HEK293 (cell line): ENCODE measurements around the gene RELCH.

Experiments used
- CTCF ChIA-PET: fragments of 350-600 bp; formaldehyde crosslinking; extraction: SDS; loops from one replicate; lab custom pipeline; 2021; ENCODE audit warnings: antibody characterized with exemption; lab: Yijun Ruan, JAX
- POLR2A ChIA-PET: fragments of 300-600 bp; formaldehyde crosslinking; extraction: SDS; loops from one replicate; lab custom pipeline; 2020; ENCODE audit warnings: antibody characterized with exemption, inconsistent platforms; lab: Yijun Ruan, JAX
- H3K27ac ChIP-seq: fragments of 200-500 bp; sonication (Bioruptor generic); 2 replicates; pipeline ENCODE4 v1.5.1; 2014; ENCODE audit warnings: low read depth, low read length, control low read depth, inconsistent platforms; ENCODE audit errors: extremely low read depth
- H3K36me3 ChIP-seq, 2 experiments: fragments of 200-500 bp in 1 of 2; sonication (Bioruptor generic) in 1 of 2; 1 replicate in 1 of 2; 2 replicates in 1 of 2; pipeline ENCODE4 v1.5.1; 2014 to 2017; ENCODE audit warnings: inconsistent platforms in 2 of 2, low read length in 2 of 2; ENCODE audit not compliant: control insufficient read depth in 2 of 2, insufficient read depth in 1 of 2
- H3K4me1 ChIP-seq: fragments of 200-500 bp; sonication (Bioruptor generic); 2 replicates; pipeline ENCODE4 v1.5.1; 2014; ENCODE audit warnings: mild to moderate bottlenecking, low read length, inconsistent platforms; ENCODE audit not compliant: control insufficient read depth, insufficient read depth
- H3K4me3 ChIP-seq: 2 replicates; pipeline ENCODE4 v1.5.1; 2011; ENCODE audit warnings: low read depth, mild to moderate bottlenecking, control low read depth, low read length, moderate library complexity
- H3K9me3 ChIP-seq: fragments of 200-500 bp; sonication (Bioruptor generic); 2 replicates; pipeline ENCODE4 v1.5.1; 2014; ENCODE audit warnings: low read depth, low read length, inconsistent platforms; ENCODE audit not compliant: control insufficient read depth, insufficient read depth
- KLF1 ChIP-seq: fragments of 450-650 bp; formaldehyde crosslinking; IDR thresholded peaks from 2 replicates; pipeline ENCODE4 v1.5.1; 2016; ENCODE audit warnings: missing biosample characterization, missing genetic modification characterization
- OVOL3 ChIP-seq: fragments of 450-650 bp; formaldehyde crosslinking; IDR thresholded peaks from 2 replicates; pipeline ENCODE4 v1.5.1; 2016; ENCODE audit warnings: missing biosample characterization, missing genetic modification characterization
- YY1 ChIP-seq: fragments of 450-650 bp; formaldehyde crosslinking; IDR thresholded peaks from 2 replicates; pipeline ENCODE4 v1.5.1; 2018; ENCODE audit warnings: missing biosample characterization, missing genetic modification characterization
- ZBTB17 ChIP-seq: fragments of 450-650 bp; formaldehyde crosslinking; IDR thresholded peaks from 2 replicates; pipeline ENCODE4 v1.5.1; 2016; ENCODE audit warnings: missing biosample characterization, missing genetic modification characterization
- ZBTB6 ChIP-seq: fragments of 450-650 bp; formaldehyde crosslinking; IDR thresholded peaks from 2 replicates; pipeline ENCODE4 v1.5.1; 2017; ENCODE audit warnings: missing biosample characterization, missing genetic modification characterization
- ZFP37 ChIP-seq: fragments of 450-650 bp; formaldehyde crosslinking; IDR thresholded peaks from 2 replicates; pipeline ENCODE4 v1.5.1; 2016; ENCODE audit warnings: missing biosample characterization, missing genetic modification characterization
- ZNF114 ChIP-seq: fragments of 450-650 bp; formaldehyde crosslinking; IDR thresholded peaks from 2 replicates; pipeline ENCODE4 v1.5.0; 2017; ENCODE audit warnings: missing biosample characterization, missing genetic modification characterization
- ZNF174 ChIP-seq: fragments of 450-650 bp; formaldehyde crosslinking; IDR thresholded peaks from 2 replicates; pipeline ENCODE4 v1.5.0; 2017; ENCODE audit warnings: missing biosample characterization, mild to moderate bottlenecking, missing genetic modification characterization
- ZNF214 ChIP-seq: fragments of 450-650 bp; formaldehyde crosslinking; IDR thresholded peaks from 2 replicates; pipeline ENCODE4 v1.5.1; 2017; ENCODE audit warnings: missing biosample characterization, mild to moderate bottlenecking, missing genetic modification characterization, borderline replicate concordance
- ZNF223 ChIP-seq: fragments of 450-650 bp; formaldehyde crosslinking; IDR thresholded peaks from 2 replicates; pipeline ENCODE4 v1.5.1; 2016; ENCODE audit warnings: missing biosample characterization, missing genetic modification characterization
- ZNF302 ChIP-seq: fragments of 450-650 bp; formaldehyde crosslinking; IDR thresholded peaks from 2 replicates; pipeline ENCODE4 v1.5.1; 2016; ENCODE audit warnings: missing biosample characterization, missing genetic modification characterization, low read depth
- ZNF311 ChIP-seq: fragments of 450-650 bp; formaldehyde crosslinking; IDR thresholded peaks from 2 replicates; pipeline ENCODE4 v1.5.1; 2017; ENCODE audit warnings: missing biosample characterization, missing genetic modification characterization, borderline replicate concordance
- ZNF350 ChIP-seq: fragments of 450-650 bp; formaldehyde crosslinking; IDR thresholded peaks from 2 replicates; pipeline ENCODE4 v1.5.0; 2017; ENCODE audit warnings: missing biosample characterization, mild to moderate bottlenecking, missing genetic modification characterization
- ZNF391 ChIP-seq: fragments of 450-650 bp; formaldehyde crosslinking; IDR thresholded peaks from 2 replicates; pipeline ENCODE4 v1.5.1; 2016; ENCODE audit warnings: low read depth, missing biosample characterization, missing genetic modification characterization, borderline replicate concordance
- ZNF449 ChIP-seq: fragments of 450-650 bp; formaldehyde crosslinking; IDR thresholded peaks from 2 replicates; pipeline ENCODE4 v1.5.1; 2017; ENCODE audit warnings: missing biosample characterization, mild to moderate bottlenecking, missing genetic modification characterization, moderate library complexity
- ZNF548 ChIP-seq: fragments of 450-650 bp; formaldehyde crosslinking; IDR thresholded peaks from 2 replicates; pipeline ENCODE4 v1.5.1; 2016; ENCODE audit warnings: missing biosample characterization, missing genetic modification characterization
- ZNF596 ChIP-seq: fragments of 450-650 bp; IDR thresholded peaks from 2 replicates; pipeline ENCODE4 v1.5.0; 2018; ENCODE audit warnings: missing biosample characterization, mild to moderate bottlenecking, missing genetic modification characterization, moderate library complexity
- ZNF626 ChIP-seq: fragments of 450-650 bp; sonication (Bioruptor Pico); formaldehyde crosslinking; IDR thresholded peaks from 2 replicates; pipeline ENCODE4 v1.5.1; 2018; ENCODE audit warnings: missing biosample characterization, missing genetic modification characterization, inconsistent platforms
- ZNF658 ChIP-seq: fragments of 450-650 bp; formaldehyde crosslinking; IDR thresholded peaks from 2 replicates; pipeline ENCODE4; 2016; ENCODE audit warnings: missing biosample characterization, missing genetic modification characterization
- ZNF664 ChIP-seq: fragments of 450-650 bp; formaldehyde crosslinking; IDR thresholded peaks from 2 replicates; pipeline ENCODE4 v1.5.1; 2016; ENCODE audit warnings: missing biosample characterization, missing genetic modification characterization
- ZNF677 ChIP-seq: fragments of 450-650 bp; IDR thresholded peaks from 2 replicates; pipeline ENCODE4 v1.5.0; 2018; ENCODE audit warnings: missing biosample characterization, mild to moderate bottlenecking, missing genetic modification characterization, moderate library complexity
- ZNF777 ChIP-seq: fragments of 450-650 bp; formaldehyde crosslinking; IDR thresholded peaks from 2 replicates; pipeline ENCODE4 v1.5.1; 2017; ENCODE audit warnings: missing biosample characterization, missing genetic modification characterization, borderline replicate concordance
- ZNF792 ChIP-seq: fragments of 450-650 bp; formaldehyde crosslinking; IDR thresholded peaks from 2 replicates; pipeline ENCODE4 v1.5.1; 2016; ENCODE audit warnings: missing biosample characterization, missing genetic modification characterization
- TF ChIP-seq, protein P1 (sequence below): IDR thresholded peaks from 2 replicates; pipeline ENCODE4 v1.6.1; 2011; ENCODE audit warnings: mild to moderate bottlenecking, low read depth, low read length, borderline replicate concordance
- TF ChIP-seq, protein P2 (sequence below): fragments of 450-650 bp; formaldehyde crosslinking; IDR thresholded peaks from 2 replicates; pipeline ENCODE4 v1.5.1; 2016; ENCODE audit warnings: missing biosample characterization, missing genetic modification characterization

RELCH gene

DNA sequence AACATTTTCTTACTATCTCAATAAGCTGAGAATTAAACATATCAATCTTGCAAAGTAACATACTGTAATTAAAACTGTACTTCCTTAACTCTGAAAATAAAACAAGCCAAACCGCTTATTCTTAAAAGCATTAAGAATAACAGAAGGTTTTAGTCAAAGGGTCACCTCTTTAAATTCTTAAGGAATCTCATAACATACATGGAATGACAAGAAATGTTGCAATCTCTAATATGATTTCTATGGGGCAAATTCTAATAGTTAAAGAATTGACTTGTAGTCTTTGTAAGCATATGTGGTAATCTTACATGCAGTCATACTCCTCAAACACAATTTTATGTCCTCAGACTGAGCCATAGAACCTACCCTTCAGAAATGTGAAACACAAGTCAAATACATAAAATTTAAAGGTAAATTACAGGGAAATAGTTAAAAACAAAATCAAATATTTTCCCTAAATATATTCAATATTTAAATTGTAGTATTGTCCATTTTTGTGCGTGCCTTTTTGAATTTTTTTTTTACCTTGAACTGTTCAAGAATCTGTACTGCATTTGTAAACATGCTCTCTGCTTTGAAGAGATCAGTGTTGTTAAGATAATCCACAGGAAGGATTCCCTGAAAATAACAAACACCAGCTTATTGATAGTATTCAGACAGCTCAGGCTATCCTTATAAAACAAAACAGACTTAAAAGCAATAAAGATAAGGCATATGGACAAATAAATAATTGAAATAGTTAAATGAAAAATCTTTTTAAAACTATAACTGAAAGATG, 48.4 kb upstream of the RELCH start (continued):
- TF ChIP-seq ZNF664 (tag by site-specific recombination), result no peak
- no peak for TF ChIP-seq KLF1
- TF ChIP-seq, protein P1, sequence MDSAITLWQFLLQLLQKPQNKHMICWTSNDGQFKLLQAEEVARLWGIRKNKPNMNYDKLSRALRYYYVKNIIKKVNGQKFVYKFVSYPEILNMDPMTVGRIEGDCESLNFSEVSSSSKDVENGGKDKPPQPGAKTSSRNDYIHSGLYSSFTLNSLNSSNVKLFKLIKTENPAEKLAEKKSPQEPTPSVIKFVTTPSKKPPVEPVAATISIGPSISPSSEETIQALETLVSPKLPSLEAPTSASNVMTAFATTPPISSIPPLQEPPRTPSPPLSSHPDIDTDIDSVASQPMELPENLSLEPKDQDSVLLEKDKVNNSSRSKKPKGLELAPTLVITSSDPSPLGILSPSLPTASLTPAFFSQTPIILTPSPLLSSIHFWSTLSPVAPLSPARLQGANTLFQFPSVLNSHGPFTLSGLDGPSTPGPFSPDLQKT, result no peak
- no peak for TF ChIP-seq ZNF596 (tag by site-specific recombination)
- TF ChIP-seq ZNF626 (tag by site-specific recombination), result no peak
- TF ChIP-seq ZNF391, result no peak
- TF ChIP-seq OVOL3 (tag by site-specific recombination), result no peak
- no peak for TF ChIP-seq ZNF311 (tag by site-specific recombination)

DNA sequence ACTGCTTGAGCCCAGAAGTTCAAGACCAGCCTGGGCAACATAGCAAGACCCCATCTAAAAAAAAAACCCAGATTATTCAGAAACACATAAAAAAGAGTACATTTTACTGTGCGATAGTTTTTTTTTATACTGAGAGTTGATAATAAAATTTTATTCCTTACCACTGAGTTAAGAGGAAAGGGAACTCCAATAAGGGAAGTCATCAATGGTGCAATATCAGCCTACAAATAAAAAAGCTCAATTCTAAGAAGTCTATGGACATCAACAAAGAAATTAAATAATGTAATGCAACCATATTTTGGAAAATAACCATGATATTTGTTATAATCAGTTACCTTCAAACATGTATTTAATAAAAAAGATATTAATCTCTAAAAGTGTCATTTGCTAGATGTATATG, 46.8 kb upstream of the RELCH start:
- peaks cover 4 to 19% of the 10 kb centered on the region in 2 experiments for H3K36me3 ChIP-seq
- H3K4me1 ChIP-seq, result no peaks in the 10 kb centered on the region
- no peak overlapping the region for H3K4me3 ChIP-seq
- no peaks in the 10 kb centered on the region for H3K9me3 ChIP-seq
- ChIA-PET CTCF (interaction anchor here (0.7 to 2.9 kb wide), 4 partner anchors 9 to 290 kb away, joined by 3 to 15 read pairs (median 4); no protein-coding TSS in a partner anchor), POLR2A (no interaction called here)
- no peak overlapping the region for H3K27ac ChIP-seq
- no peak for TF ChIP-seq ZNF777 (tag by site-specific recombination)
- no peak for TF ChIP-seq YY1 (tag by site-specific recombination)
- no peak for TF ChIP-seq ZNF174 (tag by site-specific recombination)
- no peak for TF ChIP-seq ZBTB6 (tag by site-specific recombination)
- no peak for TF ChIP-seq ZNF449 (tag by site-specific recombination)

DNA sequence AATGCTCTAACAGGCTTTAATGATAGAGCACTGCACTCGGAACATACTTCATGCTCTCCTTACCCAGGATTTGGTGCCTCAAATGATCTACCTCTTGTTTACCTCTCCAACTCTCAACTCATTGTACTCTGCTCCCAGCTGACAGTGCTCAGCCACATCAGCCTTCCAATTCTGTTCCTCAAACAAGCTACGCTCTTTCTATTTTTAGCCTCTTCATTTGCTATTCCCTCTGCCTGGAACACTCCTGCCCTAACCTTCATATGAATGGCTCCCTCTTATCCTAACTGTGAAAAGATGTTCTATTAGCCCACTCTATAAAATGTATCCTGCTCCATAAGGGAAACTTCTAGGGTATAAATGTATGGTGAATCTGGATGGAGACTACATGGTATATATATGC, 42.7 kb upstream of the RELCH start:
- H3K27ac ChIP-seq, result no peak overlapping the region
- no peak overlapping the region for H3K4me3 ChIP-seq
- CTCF ChIA-PET, result interaction anchor here (0.6 to 2.1 kb wide), 4 partner anchors 13 to 202 kb away, joined by 3 to 17 read pairs (median 4); no protein-coding TSS in a partner anchor
- peaks cover 0 to 10% of the 10 kb centered on the region in 2 experiments; a peak in 2 of 3 replicates for H3K36me3 ChIP-seq
- no peaks in the 10 kb centered on the region for H3K4me1 ChIP-seq
- TF ChIP-seq ZNF350 (tag by site-specific recombination) (no peak), ZNF658 (tag by site-specific recombination) (no peak), ZNF302 (tag by site-specific recombination) (no peak), ZNF223 (tag by site-specific recombination) (no peak), ZNF677 (tag by site-specific recombination) (no peak), ZBTB17 (tag by site-specific recombination) (no peak), ZNF792 (tag by site-specific recombination) (no peak), ZFP37 (tag by site-specific recombination) (no peak), ZNF114 (tag by site-specific recombination) (no peak), ZNF214 (tag by site-specific recombination) (no peak), ZNF548 (no peak)
- TF ChIP-seq, protein P2, sequence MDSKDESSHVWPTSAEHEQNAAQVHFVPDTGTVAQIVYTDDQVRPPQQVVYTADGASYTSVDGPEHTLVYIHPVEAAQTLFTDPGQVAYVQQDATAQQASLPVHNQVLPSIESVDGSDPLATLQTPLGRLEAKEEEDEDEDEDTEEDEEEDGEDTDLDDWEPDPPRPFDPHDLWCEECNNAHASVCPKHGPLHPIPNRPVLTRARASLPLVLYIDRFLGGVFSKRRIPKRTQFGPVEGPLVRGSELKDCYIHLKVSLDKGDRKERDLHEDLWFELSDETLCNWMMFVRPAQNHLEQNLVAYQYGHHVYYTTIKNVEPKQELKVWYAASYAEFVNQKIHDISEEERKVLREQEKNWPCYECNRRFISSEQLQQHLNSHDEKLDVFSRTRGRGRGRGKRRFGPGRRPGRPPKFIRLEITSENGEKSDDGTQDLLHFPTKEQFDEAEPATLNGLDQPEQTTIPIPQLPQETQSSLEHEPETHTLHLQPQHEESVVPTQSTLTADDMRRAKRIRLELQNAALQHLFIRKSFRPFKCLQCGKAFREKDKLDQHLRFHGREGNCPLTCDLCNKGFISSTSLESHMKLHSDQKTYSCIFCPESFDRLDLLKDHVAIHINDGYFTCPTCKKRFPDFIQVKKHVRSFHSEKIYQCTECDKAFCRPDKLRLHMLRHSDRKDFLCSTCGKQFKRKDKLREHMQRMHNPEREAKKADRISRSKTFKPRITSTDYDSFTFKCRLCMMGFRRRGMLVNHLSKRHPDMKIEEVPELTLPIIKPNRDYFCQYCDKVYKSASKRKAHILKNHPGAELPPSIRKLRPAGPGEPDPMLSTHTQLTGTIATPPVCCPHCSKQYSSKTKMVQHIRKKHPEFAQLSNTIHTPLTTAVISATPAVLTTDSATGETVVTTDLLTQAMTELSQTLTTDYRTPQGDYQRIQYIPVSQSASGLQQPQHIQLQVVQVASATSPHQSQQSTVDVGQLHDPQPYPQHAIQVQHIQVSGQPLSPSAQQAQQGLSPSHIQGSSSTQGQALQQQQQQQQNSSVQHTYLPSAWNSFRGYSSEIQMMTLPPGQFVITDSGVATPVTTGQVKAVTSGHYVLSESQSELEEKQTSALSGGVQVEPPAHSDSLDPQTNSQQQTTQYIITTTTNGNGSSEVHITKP (tag by site-specific recombination), result no peak
- no peaks in the 10 kb centered on the region for H3K9me3 ChIP-seq
- POLR2A ChIA-PET, result interaction anchor here (0.6 kb wide), 1 partner anchor 332 kb away, joined by 3 read pairs; no protein-coding TSS in a partner anchor
